Measurements from ENCODE around the gene SGCA.

The SGCA gene

DNA sequence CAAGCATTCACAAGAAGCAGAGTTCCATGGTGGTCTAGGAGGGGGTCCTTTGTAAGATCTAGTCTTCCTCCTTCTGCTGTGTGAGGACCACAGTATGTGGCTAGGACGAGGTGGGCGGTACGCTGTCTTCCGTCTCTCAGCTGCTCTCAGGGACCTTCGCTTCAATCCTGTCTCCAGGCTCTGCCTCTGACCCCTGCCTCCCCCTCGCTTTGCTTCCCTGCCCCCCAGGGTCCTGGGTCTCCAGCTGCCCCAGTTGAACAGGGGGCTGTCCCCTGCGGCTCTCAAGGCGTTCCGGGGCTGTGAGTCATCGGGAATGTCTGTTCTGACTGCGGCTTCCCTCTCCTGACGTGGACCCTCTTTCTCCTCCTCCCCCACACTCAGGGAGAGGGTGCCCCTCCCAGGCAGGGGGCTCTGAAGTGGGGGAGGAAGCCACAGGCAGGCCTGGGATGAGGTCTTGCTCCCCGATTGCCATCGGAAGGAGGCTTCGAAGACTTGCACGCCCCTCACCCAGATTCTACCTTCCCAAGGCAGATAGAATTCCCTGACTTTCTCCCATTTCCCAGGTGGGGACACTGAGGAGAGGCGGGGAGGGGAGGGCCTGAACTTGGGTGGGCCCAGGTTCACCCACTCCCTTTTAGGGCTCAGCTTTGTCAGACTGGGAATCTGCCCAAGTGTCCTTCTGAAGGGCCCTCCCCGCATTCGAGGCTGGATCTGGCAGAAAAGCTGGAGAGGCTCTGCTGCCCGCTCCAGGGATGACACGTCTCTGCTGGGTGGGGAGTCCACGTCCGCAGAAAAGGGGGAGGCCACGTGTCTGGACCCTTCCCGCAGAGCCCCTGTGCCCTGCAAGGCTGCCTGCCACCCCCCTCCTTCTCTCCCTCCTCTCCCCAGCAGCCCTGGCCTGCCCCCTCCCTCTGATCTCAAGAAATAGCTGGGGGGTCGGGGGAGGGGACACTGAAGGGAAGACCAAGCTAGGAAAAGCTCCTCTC lies 44.7 kb downstream of the SGCA start:
- H3K27ac ChIP-seq (ENCODE audit: extremely low read depth, low read depth, low read length), result no peak overlapping the region
- no peaks in the 10 kb centered on the region for H3K9me3 ChIP-seq (ENCODE audit: control insufficient read depth, insufficient read depth, low read depth, low read length)
- peaks cover 3% of the 10 kb centered on the region; the same call in 1 of the 2 replicates for H3K4me1 ChIP-seq (ENCODE audit: control insufficient read depth, insufficient read depth, low read length)
- no peaks in the 10 kb centered on the region for H3K36me3 ChIP-seq (ENCODE audit: control insufficient read depth in 2 of 2, insufficient read depth in 1 of 2, low read length in 2 of 2)
- POLR2A ChIA-PET, result interaction anchor here (0.6 to 1.7 kb wide), 4 partner anchors 9 to 99 kb away, joined by 3 to 5 read pairs (median 4); no protein-coding TSS in a partner anchor
- CTCF ChIA-PET, result interaction anchor here (0.6 to 18.0 kb wide), 9 partner anchors 7 to 116 kb away, joined by 3 to 487 read pairs (median 4); partner anchors contain the start of genes COL1A1 and TMEM92
- no peak overlapping the region for H3K4me3 ChIP-seq (ENCODE audit: low read depth, low read length)
- TF ChIP-seq ZNF768 (tag by site-specific recombination; IDR thresholded peaks at IDR 0.05) (no peak), ZNF221 (tag by site-specific recombination; IDR thresholded peaks at IDR 0.05; ENCODE audit: borderline replicate concordance) (no peak), ZNF777 (tag by site-specific recombination; IDR thresholded peaks at IDR 0.05; ENCODE audit: borderline replicate concordance) (no peak), ZNF169 (tag by site-specific recombination; IDR thresholded peaks at IDR 0.05) (no peak), ZNF2 (tag by site-specific recombination; IDR thresholded peaks at IDR 0.05) (no peak), ZFP3 (tag by site-specific recombination; IDR thresholded peaks at IDR 0.05; ENCODE audit: low read depth) (no peak), GLIS2 (tag by site-specific recombination; IDR thresholded peaks at IDR 0.05) (peak; percentile 93), ZNF707 (tag by site-specific recombination; IDR thresholded peaks at IDR 0.05) (no peak), EGR2 (tag by site-specific recombination; IDR thresholded peaks at IDR 0.05; ENCODE audit: low read depth) (no peak; the same call in 1 of the 2 replicates), ZIC2 (tag by site-specific recombination; IDR thresholded peaks at IDR 0.05) (peak; percentile 93), ZFP69B (tag by site-specific recombination; IDR thresholded peaks at IDR 0.05) (peak; percentile 38; the same call in 1 of the 2 replicates), ZEB2 (tag by site-specific recombination; IDR thresholded peaks at IDR 0.05) (0 out of 2 replicates have a peak, but pooled peaks have one; percentile 20), ZFHX2 (tag by site-specific recombination; conservative IDR thresholded peaks at IDR 0.05) (peak; percentile 47; the same call in 1 of the 2 replicates), ZNF596 (tag by site-specific recombination; IDR thresholded peaks at IDR 0.05) (no peak), ZNF423 (tag by site-specific recombination; IDR thresholded peaks at IDR 0.05) (no peak), IKZF3 (tag by site-specific recombination; IDR thresholded peaks at IDR 0.05) (0 out of 2 replicates have a peak, but pooled peaks have one; percentile 8), ZBTB8A (tag by site-specific recombination; IDR thresholded peaks at IDR 0.05) (no peak), HOXC10 (CRISPR knock-in tag; IDR thresholded peaks at IDR 0.05) (no peak), ZFP41 (tag by site-specific recombination; IDR thresholded peaks at IDR 0.05; ENCODE audit: borderline replicate concordance) (no peak), ZNF48 (tag by site-specific recombination; IDR thresholded peaks at IDR 0.05) (no peak), OSR2 (tag by site-specific recombination; IDR thresholded peaks at IDR 0.05) (no peak), YY1 (tag by site-specific recombination; IDR thresholded peaks at IDR 0.05) (no peak), ZNF266 (tag by site-specific recombination; IDR thresholded peaks at IDR 0.05; ENCODE audit: low read depth) (no peak)
- TF ChIP-seq, protein P1, sequence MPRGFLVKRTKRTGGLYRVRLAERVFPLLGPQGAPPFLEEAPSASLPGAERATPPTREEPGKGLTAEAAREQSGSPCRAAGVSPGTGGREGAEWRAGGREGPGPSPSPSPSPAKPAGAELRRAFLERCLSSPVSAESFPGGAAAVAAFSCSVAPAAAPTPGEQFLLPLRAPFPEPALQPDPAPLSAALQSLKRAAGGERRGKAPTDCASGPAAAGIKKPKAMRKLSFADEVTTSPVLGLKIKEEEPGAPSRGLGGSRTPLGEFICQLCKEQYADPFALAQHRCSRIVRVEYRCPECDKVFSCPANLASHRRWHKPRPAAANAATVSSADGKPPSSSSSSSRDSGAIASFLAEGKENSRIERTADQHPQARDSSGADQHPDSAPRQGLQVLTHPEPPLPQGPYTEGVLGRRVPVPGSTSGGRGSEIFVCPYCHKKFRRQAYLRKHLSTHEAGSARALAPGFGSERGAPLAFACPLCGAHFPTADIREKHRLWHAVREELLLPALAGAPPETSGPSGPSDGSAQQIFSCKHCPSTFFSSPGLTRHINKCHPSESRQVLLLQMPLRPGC (tag by site-specific recombination; IDR thresholded peaks at IDR 0.05), result no peak
- TF ChIP-seq, protein P2, sequence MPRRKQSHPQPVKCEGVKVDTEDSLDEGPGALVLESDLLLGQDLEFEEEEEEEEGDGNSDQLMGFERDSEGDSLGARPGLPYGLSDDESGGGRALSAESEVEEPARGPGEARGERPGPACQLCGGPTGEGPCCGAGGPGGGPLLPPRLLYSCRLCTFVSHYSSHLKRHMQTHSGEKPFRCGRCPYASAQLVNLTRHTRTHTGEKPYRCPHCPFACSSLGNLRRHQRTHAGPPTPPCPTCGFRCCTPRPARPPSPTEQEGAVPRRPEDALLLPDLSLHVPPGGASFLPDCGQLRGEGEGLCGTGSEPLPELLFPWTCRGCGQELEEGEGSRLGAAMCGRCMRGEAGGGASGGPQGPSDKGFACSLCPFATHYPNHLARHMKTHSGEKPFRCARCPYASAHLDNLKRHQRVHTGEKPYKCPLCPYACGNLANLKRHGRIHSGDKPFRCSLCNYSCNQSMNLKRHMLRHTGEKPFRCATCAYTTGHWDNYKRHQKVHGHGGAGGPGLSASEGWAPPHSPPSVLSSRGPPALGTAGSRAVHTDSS (tag by site-specific recombination; IDR thresholded peaks at IDR 0.05), result no peak
- TF ChIP-seq, protein P3, sequence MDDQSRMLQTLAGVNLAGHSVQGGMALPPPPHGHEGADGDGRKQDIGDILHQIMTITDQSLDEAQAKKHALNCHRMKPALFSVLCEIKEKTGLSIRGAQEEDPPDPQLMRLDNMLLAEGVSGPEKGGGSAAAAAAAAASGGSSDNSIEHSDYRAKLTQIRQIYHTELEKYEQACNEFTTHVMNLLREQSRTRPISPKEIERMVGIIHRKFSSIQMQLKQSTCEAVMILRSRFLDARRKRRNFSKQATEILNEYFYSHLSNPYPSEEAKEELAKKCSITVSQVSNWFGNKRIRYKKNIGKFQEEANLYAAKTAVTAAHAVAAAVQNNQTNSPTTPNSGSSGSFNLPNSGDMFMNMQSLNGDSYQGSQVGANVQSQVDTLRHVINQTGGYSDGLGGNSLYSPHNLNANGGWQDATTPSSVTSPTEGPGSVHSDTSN (CRISPR knock-in tag; IDR thresholded peaks at IDR 0.05), result peak; percentile 38; the same call in 1 of the 2 replicates
- TF ChIP-seq, protein P4, sequence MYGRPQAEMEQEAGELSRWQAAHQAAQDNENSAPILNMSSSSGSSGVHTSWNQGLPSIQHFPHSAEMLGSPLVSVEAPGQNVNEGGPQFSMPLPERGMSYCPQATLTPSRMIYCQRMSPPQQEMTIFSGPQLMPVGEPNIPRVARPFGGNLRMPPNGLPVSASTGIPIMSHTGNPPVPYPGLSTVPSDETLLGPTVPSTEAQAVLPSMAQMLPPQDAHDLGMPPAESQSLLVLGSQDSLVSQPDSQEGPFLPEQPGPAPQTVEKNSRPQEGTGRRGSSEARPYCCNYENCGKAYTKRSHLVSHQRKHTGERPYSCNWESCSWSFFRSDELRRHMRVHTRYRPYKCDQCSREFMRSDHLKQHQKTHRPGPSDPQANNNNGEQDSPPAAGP (tag by site-specific recombination; IDR thresholded peaks at IDR 0.05), result peak; percentile 61
- TF ChIP-seq, protein P5, sequence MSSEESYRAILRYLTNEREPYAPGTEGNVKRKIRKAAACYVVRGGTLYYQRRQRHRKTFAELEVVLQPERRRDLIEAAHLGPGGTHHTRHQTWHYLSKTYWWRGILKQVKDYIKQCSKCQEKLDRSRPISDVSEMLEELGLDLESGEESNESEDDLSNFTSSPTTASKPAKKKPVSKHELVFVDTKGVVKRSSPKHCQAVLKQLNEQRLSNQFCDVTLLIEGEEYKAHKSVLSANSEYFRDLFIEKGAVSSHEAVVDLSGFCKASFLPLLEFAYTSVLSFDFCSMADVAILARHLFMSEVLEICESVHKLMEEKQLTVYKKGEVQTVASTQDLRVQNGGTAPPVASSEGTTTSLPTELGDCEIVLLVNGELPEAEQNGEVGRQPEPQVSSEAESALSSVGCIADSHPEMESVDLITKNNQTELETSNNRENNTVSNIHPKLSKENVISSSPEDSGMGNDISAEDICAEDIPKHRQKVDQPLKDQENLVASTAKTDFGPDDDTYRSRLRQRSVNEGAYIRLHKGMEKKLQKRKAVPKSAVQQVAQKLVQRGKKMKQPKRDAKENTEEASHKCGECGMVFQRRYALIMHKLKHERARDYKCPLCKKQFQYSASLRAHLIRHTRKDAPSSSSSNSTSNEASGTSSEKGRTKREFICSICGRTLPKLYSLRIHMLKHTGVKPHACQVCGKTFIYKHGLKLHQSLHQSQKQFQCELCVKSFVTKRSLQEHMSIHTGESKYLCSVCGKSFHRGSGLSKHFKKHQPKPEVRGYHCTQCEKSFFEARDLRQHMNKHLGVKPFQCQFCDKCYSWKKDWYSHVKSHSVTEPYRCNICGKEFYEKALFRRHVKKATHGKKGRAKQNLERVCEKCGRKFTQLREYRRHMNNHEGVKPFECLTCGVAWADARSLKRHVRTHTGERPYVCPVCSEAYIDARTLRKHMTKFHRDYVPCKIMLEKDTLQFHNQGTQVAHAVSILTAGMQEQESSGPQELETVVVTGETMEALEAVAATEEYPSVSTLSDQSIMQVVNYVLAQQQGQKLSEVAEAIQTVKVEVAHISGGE (tag by site-specific recombination; conservative IDR thresholded peaks at IDR 0.05; ENCODE audit: low read depth), result no peak
